GM21619 (cell line): Measurements from ENCODE around the gene HDLBP.

Experiments
- ATAC-seq: cut with Tn5 transposase; IDR thresholded peaks from one replicate; pipeline ENCODE4 v1.9.1; 2021; ENCODE audit not compliant: unreplicated experiment

The HDLBP gene

DNA sequence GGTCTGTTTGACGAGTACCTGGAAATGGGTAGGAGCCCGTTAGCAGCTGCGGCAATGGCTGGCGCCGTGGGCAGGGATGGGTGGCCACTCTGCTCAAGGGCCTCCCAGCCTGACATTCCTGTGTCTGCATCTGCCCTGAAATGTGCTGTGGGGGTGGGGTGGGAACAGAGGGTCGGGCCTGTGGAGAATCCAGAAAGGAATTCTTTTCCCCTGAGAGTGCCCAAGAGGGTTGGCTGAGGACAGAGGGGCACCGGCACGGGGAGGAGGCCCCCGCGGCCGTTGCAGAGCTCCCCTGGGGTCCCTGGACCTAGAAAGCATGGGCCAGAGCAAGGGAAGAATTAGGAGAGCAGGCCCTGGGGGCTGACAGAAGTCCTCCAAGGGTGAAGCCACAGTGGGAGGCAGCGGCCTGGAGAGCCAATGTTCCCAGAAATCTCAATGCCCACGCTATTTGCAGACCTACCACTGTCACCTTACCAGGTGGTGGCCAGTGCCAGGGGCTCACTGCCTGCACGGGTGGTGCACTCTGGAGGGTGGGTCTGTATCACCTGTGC lies 99.2 kb downstream of the HDLBP start:
- no peak for ATAC-seq

DNA sequence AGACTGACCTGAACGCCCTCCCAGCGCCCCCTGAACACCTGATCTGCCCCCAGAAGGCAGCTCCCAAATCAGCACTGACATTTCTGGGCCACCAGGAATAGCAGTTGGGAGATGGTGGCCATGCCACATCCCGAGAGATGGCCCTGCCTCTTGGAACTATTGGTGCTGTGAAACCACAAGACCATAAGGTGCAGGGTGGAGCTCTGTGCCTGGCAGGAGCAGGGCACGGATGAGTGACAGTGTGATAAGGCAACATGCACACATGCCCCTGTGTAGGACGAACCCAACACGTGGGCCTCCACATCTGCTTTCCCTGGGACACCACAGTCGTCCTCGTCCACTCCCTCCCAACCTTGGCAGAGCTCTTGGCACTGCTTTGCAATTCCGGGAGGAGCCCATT lies 100.1 kb downstream of the HDLBP start:
- no peak for ATAC-seq

DNA sequence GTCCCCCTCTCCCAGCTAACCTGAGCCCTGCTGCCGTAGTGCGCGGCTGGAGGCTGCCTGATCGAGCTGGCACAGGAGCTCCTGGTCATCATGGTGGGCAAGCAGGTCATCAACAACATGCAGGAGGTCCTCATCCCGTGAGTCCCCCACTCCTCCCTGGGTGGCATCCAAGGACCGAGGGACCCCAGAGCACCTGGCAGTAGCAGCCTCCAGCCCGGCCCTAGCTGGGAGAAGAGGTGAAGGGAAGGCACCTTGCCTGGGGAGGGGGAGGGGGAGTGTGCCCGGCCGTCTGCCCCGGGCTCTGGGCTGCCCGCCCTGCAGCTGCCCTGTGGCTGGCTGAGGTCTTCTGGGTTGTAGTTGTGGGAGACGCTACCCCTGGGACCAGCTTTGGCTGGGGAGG lies 100.7 kb downstream of the HDLBP start:
- no peak for ATAC-seq

DNA sequence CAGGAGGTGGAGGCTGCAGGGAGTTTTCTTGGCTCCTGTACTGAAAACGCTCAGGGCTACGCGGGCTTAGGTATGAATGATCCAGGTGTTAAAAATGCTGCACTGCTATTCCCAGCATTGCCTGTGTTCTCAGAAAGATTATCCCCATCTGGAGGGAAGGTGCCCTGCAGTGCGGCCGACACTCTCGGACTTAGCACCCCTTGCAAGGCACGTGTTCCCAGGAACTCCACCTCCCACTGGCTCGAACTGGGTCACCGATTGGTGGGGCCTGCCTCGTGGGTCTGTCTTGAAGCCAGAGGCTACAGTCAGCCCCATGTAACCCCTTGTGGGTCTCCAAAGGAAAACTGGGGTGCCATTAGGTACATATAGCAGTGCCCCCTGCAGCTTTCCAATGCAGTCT lies 101.3 kb downstream of the HDLBP start:
- no peak for ATAC-seq

DNA sequence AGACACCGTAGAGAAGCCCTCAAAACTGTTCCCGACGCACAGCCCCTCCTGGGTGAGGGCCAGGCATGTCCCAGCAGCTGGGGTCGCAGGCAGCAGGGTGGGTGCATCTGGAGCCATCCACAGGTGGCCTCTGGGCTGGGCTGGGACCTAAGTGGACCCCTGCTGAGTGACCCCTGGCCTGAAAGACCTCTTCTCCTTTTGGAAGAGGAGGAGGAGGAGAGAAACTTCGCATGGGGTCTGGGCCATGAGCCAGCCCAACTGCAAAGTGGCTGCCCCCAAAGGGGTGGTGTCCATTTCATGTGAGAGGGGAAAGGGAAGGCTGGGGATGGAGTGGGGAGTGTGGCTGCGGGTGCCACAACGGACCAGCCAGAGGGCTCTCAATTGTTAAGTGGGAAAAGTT lies 101.9 kb downstream of the HDLBP start:
- no peak for ATAC-seq

DNA sequence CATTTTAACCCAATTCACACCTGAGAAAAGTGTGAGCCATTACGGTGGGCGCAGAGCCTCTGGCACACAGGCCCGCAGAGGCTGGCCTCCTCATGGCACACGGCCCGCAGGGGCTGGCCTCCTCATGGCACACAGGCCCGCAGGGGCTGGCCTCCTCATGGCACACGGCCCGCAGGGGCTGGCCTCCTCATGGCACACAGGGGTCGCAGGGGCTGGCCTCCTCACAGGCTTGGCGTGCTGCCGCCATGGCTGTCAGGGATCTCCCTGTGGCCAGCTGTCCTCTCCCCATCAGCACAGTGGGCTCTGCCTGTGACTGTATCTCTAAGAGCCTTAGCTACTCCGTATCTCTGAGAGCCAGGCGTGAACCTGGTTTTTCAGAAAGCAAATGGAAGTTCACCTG lies 102.4 kb downstream of the HDLBP start:
- ATAC-seq = no peak

DNA sequence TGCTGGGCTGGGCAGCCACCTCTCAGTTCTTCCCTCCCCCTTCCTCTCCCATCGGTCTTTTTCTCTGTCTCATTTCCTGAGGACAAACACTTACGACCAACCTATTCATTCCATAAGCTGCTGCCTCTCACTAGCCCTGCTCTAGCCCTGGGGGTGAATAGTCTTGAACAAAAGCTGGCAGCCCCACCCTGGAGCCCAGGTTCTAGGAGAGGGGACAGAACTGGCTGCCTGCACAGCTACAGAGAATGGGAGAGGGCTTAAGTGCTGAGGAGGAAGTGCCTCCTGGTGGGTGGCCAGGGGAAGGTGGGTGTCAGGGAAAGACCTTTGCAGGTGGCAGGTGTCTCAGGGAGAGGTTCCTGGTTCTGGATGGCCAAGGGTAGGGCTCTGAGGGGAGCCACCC lies 104.2 kb downstream of the HDLBP start:
- no peak for ATAC-seq

DNA sequence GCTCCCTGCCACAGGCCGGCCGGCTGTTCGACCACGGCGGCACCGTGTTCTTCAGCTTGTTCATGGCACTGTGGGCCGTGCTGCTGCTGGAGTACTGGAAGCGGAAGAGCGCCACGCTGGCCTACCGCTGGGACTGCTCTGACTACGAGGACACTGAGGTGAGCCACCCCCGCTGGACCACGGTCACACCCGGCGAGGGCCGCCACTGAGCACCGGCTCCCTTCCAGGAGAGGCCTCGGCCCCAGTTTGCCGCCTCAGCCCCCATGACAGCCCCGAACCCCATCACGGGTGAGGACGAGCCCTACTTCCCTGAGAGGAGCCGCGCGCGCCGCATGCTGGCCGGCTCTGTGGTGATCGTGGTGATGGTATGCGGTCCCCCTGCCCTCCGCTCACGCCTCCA lies 106.2 kb downstream of the HDLBP start:
- no peak for ATAC-seq

DNA sequence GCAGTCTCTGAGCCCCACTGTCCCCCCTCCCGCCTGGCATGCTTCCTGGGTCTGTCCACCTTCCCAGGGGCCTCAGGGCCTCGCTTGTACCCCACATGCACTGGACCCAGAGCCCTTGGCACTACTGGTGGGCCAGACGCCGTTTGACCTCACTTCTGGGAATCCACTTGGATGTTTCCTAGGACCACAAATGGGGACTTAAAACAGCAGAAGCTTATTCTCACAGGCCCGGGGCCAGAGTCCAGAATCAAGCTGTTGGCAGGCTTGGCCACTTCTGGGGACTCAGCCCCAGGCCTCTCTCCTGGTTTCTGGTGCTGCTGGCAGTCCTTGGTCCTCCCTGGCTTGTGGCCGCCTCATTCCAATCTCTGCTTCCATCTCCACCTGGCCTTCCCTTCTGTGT lies 107.4 kb downstream of the HDLBP start:
- no peak for ATAC-seq

DNA sequence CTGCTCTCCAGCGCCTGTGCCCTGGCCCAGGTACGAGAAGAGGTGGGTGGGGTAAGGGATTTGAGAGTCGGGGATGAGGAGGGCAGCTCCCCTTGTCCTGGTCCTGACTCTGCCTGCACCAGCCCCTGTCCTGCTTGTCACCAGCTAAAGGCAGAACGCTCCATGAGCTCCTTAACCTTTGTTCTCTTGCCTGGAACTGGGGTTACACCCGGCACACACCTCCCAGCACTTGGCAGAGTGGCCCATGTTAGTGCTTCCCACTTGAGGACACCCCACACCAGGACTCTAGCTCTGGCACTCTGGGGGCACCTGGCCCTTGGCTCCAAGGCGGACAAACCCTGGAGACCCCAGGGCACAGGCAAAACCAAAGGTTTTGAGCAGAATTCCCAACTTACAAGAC lies 107.8 kb downstream of the HDLBP start:
- no peak for ATAC-seq

DNA sequence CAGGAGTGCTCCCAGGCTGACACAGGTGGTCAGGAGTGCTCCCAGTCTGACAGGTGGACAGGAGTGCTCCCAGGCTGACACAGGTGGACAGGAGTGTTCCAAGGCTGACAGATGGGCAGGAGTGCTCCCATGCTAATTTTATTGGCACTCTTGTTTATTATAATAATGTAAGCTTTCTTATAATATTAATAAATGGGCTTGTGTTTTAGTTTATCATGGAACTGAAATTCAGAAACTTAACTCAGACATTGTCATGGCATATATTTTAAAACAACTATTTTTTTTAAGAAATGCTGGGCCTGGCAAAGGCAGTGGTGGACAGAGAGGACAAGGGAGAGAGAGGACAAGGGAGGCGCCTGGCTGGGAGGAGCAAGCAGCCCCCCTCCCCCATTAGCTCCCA lies 108.3 kb downstream of the HDLBP start:
- ATAC-seq = no peak

DNA sequence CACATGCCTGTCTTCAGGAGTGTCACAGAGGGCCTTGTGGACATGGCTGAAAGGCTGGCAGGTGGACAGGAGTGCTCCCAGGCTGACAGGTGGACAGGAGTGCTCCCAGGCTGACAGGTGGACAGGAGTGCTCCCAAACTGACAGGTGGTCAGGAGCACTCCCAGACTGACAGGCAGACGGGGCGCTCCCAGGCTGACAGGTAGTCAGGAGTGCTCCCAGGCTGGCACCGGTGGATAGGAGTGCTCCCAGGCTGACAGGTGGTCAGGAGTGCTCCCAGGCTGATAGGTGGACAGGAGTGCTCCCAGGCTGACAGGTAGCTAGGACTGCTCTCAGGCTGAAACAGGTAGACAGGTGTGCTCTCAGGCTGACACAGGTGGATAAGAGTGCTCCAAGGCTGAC lies 110.4 kb downstream of the HDLBP start:
- ATAC-seq = no peak

DNA sequence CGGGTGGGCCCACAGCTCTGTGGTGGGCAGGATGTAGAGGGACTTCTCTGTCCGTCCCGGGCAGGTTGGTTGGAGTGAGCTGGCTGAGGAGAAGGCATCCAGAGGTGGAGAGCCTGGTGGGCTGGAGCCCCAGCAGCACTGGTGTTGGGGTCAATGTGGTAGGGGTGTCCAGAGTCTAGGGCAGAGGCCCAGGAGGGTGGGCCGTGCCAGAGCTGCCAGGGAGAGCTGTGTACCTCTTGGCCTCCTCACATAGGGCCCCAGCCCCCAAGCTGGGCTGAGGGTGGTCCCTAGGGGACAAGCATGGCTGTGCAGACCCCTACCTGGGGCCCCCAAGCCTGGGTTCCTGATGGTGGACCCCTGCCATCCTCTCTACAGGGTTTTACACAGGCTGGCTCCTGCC lies 111.0 kb downstream of the HDLBP start:
- no peak for ATAC-seq

DNA sequence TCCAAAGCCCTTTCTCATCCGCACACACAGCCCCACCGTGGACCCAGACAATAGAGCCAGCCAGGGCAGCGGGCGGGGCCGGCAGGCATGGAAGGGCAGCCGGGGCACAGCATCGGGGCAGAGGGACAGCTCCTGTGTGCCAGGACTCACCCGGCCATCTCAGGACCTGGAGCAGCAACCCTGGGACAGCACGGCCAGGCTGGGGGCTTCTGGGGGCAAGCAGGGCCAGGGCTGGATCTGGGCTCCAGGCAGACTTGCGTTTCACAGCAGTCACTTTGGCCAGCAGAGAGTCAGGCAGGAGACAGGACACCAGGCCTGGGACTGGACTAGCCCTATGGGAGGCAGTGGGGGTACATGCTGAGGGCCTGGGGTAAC lies 111.5 kb downstream of the HDLBP start:
- no peak for ATAC-seq

DNA sequence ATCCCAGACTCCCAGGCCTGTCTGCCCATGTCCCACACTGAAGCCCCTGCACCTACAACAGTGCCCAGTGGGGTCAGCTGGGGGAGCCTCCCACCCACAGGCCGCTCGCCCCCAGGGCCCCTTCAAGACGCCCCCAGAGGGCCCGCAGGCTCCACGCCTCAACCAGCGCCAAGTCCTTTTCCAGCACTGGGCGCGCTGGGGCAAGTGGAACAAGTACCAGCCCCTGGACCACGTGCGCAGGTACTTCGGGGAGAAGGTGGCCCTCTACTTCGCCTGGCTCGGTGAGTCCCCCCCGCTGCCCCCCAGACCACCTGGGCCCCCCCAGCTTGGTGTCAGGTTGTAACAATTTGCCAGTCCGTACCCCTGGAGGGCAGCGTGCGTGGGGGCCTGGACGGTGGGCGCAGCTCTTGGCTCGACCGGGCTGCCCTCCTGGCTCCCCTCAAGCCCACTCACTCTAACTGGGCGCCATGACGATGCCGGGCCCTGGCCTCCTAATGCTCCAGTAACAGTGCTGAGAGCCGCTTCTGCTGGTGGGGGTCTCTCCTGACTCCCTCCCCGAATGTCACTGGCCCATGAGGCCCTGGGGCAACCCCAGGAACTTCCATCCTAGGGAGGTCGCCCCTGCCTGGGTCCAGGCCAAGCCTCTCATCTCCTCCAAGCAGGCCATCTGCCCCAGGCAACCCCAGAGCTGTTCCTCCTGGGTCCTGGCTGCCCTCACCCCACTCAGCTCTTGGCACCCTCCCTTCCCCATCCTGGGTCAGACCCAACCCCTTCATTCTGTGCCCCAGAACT lies 112.1 kb downstream of the HDLBP start:
- no peak for ATAC-seq

DNA sequence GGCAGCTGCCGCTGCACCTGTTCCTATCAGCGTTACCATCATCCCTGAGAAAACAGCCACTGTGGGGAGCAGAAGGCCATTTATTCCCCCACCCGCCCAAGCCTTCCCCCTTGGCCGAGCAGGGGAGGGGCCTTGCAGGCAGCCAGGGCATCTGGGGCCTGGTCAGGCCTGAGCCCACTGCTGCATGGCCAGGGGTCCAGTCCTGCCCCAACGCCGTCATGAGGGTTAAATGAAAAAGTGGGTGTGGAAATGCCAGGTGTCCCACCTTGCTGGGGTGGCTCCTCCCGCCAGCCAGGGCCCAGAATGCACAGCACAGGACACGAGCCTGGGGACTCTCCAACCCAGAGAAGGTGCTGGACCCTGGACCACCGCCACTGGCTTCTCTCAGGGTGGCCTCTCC lies 112.8 kb downstream of the HDLBP start:
- ATAC-seq = no peak

DNA sequence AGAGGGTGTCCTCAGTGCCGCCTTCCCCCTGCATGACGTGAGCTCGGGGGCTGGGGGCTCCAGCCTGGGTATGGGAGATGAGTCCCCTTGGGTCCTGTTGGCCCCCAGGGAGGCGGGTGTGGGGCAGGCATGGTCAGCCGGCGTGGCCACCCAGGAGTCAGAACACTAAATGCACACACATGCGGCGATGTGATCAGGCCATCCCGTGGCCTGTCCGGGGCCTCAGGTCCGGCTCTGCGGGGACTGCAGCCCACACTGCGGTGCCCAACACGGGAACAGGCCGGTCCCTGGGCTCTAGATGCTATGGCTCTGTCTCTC lies 113.2 kb downstream of the HDLBP start:
- ATAC-seq = no peak

DNA sequence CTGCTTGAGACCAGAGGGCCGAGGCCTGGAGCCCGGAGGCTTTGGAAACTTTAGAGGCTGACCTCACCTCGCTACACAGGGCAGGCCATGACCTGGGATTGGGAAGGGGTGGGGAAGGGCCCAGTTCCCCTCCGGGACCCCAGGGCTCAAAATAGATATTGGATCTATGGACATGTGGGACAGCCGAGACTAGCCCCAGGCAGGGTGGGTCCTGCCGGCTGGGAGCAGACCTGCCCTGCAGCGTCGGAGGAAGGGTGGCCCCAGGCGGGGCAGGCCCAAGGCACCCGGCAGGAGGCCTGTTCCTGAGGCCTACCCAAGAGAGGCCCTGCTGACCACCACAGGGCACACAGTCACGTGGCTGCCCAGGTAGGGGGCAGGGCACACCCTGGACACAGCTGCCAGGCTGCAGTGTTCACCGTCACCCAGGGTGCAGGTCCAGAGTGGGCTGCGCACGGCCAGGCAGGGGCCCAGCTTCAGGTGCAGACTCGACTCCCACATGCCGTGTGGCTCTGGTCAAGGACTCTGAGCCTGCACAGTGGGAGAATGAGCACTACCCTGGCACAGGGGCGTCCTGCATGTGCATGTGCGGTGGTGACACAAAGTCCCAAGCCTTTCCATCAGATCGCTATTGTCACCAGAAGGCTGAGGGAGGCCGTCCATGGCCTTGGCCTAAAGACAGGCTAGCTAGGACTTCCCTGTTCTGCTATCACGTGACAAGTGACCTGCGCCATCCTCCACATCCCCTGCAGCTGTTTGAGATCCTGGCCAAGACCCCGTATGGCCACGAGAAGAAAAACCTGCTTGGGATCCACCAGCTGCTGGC lies 113.8 kb downstream of the HDLBP start:
- ATAC-seq = no peak

DNA sequence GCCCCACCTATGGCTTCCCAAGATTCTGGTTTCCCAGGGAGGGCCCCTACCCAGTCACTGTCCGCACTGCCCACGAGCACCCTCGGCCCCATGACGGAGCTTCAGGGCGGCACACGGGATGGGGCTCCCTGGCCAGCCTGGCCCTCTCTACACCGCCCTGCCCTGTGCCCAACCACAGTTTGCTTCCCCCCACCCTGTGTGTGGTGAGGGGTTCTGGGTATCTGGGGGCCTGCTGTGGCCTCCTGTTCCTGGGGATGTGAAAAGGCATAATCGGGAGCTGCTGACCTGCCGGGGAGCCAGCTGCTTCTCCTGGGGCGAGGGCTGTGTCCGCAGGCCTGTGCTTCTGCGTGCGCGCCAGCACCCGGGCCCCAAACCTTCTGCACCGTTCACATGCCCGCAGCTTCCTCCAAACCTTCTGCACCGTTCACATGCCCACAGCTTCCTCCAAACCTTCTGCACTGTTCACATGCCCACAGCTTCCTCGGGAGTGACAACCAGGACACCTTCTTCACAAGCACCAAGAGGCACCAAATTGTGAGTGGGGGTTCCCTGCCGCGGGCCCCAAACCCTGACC lies 114.6 kb downstream of the HDLBP start:
- no peak for ATAC-seq

DNA sequence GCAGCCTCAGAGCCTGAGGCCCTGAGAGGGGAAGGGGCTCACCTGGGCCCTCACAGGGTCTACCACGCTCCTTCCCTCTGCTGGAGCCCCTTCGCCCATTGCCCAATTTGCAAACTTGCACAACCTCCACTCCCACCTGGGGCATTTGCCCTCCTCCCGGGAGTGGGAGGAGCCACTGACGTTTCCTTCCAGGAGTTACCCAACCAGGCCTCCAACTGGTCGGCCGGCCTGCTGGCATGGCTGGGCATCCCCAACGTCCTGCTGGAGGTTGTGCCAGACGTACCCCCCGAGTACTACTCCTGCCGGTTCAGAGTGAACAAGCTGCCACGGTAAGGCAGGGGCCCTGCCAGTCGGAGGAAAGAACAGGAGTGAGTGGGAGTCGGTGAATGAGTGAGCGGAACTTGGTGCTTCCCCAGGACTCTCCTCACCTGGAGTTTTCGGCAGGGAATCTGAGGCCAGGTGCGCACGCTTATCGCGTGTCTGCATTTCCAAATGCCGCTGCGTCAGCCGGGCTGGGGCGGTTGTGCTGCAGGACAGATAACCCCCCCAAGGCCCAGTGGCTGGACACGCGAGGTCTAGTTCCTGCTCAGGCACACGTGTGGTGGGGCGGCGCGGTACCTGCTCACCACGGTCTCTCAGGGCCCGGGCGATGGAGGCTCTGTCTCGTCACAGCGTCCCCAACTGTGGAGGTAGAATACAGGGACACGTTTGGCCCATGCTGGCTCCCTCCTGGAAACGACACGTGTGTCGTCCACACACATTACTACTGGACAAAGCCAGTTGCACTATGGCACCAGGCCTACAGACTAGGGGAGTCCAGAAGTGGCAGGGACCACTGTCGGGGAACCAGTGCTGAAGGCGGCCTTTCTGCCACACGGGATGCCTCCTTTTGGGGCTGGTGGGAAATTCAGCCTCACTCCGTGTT lies 115.3 kb downstream of the HDLBP start:
- ATAC-seq = no peak

DNA sequence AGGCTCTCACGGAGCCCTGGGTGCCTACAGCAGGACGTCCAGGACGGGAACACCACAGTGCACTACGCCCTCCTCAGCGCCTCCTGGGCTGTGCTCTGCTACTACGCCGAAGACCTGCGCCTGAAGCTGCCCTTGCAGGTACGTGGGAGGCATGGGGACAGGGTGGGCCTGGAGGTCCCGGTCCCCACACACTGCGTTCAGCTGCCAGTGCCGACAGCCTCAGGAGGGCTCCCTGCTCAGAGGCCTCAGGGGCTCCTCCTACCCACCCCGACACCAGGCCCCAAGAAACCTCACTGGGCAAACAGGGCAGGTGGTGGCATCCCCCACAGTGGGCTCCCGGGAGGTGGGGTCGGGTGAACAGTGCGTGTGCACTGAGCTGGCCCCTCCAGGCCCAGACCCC lies 116.2 kb downstream of the HDLBP start:
- ATAC-seq = no peak
